Measurements from ENCODE around the gene ZNF710.

DNA sequence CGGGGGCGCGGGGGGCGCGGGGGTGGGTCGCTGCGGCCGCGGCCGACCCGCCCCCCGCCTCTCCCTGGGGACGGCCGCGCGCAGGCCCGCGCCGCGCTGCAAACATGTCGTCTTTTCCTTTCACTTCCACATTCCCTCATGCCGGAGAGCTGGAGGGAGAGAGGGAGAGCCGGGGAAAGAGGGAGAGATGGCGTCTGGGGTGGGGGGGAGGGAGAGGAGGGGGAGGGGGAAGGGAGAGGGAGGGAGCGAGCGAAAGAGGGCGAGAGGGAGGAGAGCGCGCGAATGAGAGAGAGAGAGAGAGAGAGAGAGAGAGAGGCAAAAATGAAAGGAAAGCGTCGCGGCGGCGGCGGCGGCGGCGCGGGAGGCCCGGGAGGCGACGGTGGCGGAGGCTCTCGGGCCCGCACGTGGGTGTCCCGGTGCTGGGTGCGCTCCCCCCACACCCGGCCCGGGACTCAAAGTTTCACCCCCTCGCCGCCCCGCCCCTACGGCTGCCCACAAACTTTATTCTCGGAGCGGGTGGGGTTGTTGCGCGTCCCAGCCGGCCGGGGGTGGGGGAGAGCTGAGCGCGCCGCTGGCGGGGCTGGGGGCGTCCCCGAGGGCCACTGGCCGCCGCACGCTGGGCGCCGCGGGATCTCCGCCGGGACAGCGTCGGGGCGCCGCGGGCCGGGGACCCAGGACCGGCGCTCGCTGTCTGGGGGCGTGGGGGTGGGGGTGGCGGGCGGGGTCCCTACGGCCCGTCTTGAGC, 731 bp downstream of the ZNF710 start:
- TF ChIP-seq, protein P1, sequence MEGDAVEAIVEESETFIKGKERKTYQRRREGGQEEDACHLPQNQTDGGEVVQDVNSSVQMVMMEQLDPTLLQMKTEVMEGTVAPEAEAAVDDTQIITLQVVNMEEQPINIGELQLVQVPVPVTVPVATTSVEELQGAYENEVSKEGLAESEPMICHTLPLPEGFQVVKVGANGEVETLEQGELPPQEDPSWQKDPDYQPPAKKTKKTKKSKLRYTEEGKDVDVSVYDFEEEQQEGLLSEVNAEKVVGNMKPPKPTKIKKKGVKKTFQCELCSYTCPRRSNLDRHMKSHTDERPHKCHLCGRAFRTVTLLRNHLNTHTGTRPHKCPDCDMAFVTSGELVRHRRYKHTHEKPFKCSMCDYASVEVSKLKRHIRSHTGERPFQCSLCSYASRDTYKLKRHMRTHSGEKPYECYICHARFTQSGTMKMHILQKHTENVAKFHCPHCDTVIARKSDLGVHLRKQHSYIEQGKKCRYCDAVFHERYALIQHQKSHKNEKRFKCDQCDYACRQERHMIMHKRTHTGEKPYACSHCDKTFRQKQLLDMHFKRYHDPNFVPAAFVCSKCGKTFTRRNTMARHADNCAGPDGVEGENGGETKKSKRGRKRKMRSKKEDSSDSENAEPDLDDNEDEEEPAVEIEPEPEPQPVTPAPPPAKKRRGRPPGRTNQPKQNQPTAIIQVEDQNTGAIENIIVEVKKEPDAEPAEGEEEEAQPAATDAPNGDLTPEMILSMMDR (IDR thresholded peaks at IDR 0.05; ENCODE audit: borderline replicate concordance, extremely low read depth, low read length, poor library complexity, severe bottlenecking): no peak
- TF ChIP-seq EZH2 (IDR thresholded peaks at IDR 0.05; ENCODE audit: borderline replicate concordance, low read depth, low read length, severe bottlenecking): no peak

Measured in DND-41 (cell line).